Mesothelial cell of epicardium (in vitro differentiated cells): ENCODE measurements around the gene ZFR2. TPM values are rescaled to one million over a fixed set of nuclear protein-coding genes. Genes with fewer than 3 reads are reported as not detected.
A peak's percentile ranks its signal among the peaks of the same experiment; 100 is the strongest.
"Not testable (repeated sequence)": the region's sequence is repeated elsewhere in the genome, so short reads cannot be mapped to it uniquely, and the experiment has no call there.

ENCODE experiments used
- DNase-seq, 2 experiments: peaks; one replicate each; pipeline ENCODE4 v3.0.0; 2021; ENCODE audit warnings: low spot score in 2 of 2; ENCODE audit not compliant: unreplicated experiment in 2 of 2
- H3K27ac Mint-ChIP-seq: 2 replicates; pipeline ENCODE4 v1.8.0; 2021; ENCODE audit warnings: mixed read lengths
- H3K27me3 Mint-ChIP-seq: 2 replicates; pipeline ENCODE4 v1.8.0; 2021; ENCODE audit warnings: low read depth, mixed read lengths
- H3K36me3 Mint-ChIP-seq: 2 replicates; pipeline ENCODE4 v1.8.0; 2021; ENCODE audit warnings: mixed read lengths
- H3K4me1 Mint-ChIP-seq: 2 replicates; pipeline ENCODE4 v1.8.0; 2021; ENCODE audit warnings: mixed read lengths
- H3K4me3 Mint-ChIP-seq: 2 replicates; pipeline ENCODE4 v1.8.0; 2021; ENCODE audit warnings: mild to moderate bottlenecking, moderate library complexity, mixed read lengths
- H3K9me3 Mint-ChIP-seq: 2 replicates; pipeline ENCODE4 v1.8.0; 2021; ENCODE audit warnings: mixed read lengths
- CTCF ChIP-seq: fragments of 200-600 bp; sonication (generic); IDR thresholded peaks from one replicate; pipeline ENCODE4 v1.5.0; 2021; ENCODE audit warnings: antibody characterized with exemption; ENCODE audit not compliant: unreplicated experiment
- total RNA-seq: library from RNA; stranded (reverse); gene quantifications from 3 replicates; pipeline ENCODE4 v1.2.1, GENCODE V29; 2021

Gene ZFR2
- total RNA-seq, 1 donor from 2014 or later = 3.6 TPM

GRCh38 chr19:3766520-3766919 is 102.3 kb downstream of the ZFR2 start:
- no peaks in the 10 kb centered on the region for H3K27me3 Mint-ChIP-seq
- peaks cover 10% of the 10 kb centered on the region for H3K4me1 Mint-ChIP-seq
- no peak overlapping the region for H3K27ac Mint-ChIP-seq
- TF ChIP-seq CTCF = no peak
- H3K36me3 Mint-ChIP-seq = peaks cover 11% of the 10 kb centered on the region
- no peaks in the 10 kb centered on the region for H3K9me3 Mint-ChIP-seq
- DNase-seq = no peak
- H3K4me3 Mint-ChIP-seq = no peak overlapping the region

- H3K27ac Mint-ChIP-seq, DNase-seq, H3K9me3 Mint-ChIP-seq, H3K27me3 Mint-ChIP-seq, H3K4me3 Mint-ChIP-seq: not testable (repeated sequence)
- peaks cover 11% of the 10 kb centered on the region for H3K36me3 Mint-ChIP-seq
- peaks cover 14% of the 10 kb centered on the region for H3K4me1 Mint-ChIP-seq
Measured at GRCh38 chr19:3765757-3766156, 103.1 kb downstream of the ZFR2 start.

GRCh38 chr19:3765121-3765520 is 103.7 kb downstream of the ZFR2 start:
- Mint-ChIP-seq H3K9me3 (no peaks in the 10 kb centered on the region), H3K4me3 (no peak overlapping the region), H3K36me3 (peaks cover 11% of the 10 kb centered on the region), H3K27ac (no peak overlapping the region), H3K4me1 (peaks cover 15% of the 10 kb centered on the region), H3K27me3 (no peaks in the 10 kb centered on the region)
- TF ChIP-seq CTCF = no peak
- DNase-seq = no peak

DNA sequence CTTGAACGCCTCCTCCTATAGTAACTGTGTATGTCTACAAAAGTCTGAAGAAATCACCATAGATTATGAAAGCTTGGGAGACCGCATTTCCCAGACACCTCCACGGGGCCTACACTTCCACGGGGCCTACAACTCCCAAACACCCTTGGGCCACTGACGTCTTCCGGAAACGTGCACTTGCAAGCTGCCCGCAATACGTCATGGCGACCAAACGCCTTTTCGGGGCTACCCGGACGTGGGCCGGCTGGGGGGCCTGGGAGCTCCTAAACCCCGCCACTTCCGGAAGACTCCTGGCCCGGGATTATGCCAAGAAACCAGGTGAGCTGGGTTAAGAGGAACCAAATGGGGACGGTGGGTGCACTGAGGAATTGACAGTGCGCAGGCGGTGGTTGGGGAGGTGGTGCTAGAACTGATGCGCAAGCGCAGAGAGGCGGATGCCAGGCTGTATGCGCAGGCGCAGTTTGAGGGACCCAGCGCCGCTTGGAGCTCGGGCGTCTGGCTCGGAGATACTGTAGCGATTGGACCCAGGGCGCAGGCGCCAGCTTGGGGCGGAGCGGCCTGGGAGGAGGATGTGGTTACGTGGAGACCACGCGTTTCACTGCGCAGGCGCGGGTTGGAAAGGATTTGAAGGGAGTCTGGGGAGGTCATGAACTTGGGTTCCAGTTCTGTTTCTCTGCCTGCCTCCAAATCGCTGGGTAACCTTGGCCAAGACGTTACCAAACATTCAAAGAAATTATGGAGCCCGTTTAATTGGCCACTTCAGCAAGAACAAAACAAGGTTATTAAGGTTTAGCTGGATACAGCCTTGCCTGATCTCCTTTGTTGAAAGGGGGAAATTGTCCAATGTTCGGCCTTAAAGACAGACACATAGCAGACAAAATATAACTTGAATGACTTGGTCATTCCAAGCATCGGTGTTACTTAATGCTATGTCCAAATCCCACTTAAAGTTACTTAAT is 106.1 kb downstream of the ZFR2 start, which contains the start of gene MRPL54:
TSS of gene MRPL54 (plus strand) at position 182 of the 959 bp plus-strand sequence. CDS start at position 201, 19 bp downstream.
- Mint-ChIP-seq H3K27ac (peak within 1 kb of the TSS; percentile 99), H3K4me3 (peak within 1 kb of the TSS; percentile 97), H3K4me1 (peaks cover 15% of the 10 kb centered on the region), H3K27me3 (no peaks in the 10 kb centered on the region), H3K36me3 (peaks cover 8% of the 10 kb centered on the region), H3K9me3 (no peaks in the 10 kb centered on the region)
- no peak for TF ChIP-seq CTCF
- DNase-seq = peak; percentile 99 to 100

DNA sequence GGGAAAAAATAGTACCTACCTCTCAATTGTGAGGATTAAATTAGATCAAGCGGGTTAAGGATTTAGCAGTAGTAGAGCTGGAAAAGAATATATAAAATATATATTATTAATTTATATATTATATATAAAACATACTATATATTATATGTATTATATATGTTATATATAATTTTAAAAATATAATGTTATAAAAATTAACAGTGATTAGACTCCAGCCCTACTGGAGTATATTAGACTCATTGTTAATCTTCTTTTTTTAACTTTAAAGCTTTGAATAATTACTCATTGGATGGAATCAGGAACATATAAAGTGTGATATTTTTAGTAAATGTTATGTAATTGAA is 106.7 kb downstream of the ZFR2 start:
- Mint-ChIP-seq H3K36me3 (peaks cover 8% of the 10 kb centered on the region), H3K27ac (peak overlapping the region; percentile 99), H3K27me3 (no peaks in the 10 kb centered on the region), H3K9me3 (no peaks in the 10 kb centered on the region), H3K4me3 (peak overlapping the region; percentile 97), H3K4me1 (peaks cover 15% of the 10 kb centered on the region)
- TF ChIP-seq CTCF = no peak
- DNase-seq = no peak

GRCh38 chr19:3761382-3762129 is 107.3 kb downstream of the ZFR2 start, which contains the start of gene APBA3:
Gene APBA3, minus strand, starts transcription at chr19:3761692. Its CDS starts 1,428 bp downstream, at chr19:3760264.
- no peaks in the 10 kb centered on the region for H3K9me3 Mint-ChIP-seq
- peak within 1 kb of the TSS; percentile 97 for H3K4me3 Mint-ChIP-seq
- H3K27me3 Mint-ChIP-seq = no peaks in the 10 kb centered on the region
- peak; percentile 79 for TF ChIP-seq CTCF
- H3K27ac Mint-ChIP-seq = peak within 1 kb of the TSS; percentile 99
- H3K4me1 Mint-ChIP-seq = peaks cover 15% of the 10 kb centered on the region
- H3K36me3 Mint-ChIP-seq = peaks cover 10% of the 10 kb centered on the region
- peak; percentile 90 to 98 for DNase-seq
